SK-N-SH treated with all-trans-retinoic acid at 6 μM for 48 hours (cell line): ENCODE results near the gene ATP11C.

ENCODE experiments used
- BACH2 ChIP-seq: fragments of 250-450 bp; sonication (Bioruptor Pico); IDR thresholded peaks from 2 replicates; pipeline ENCODE4 v1.9.0; 2021; ENCODE audit warnings: mild to moderate bottlenecking, borderline replicate concordance
- ESRRG ChIP-seq: fragments of 250-450 bp; sonication (Bioruptor Pico); IDR thresholded peaks from 2 replicates; pipeline ENCODE4 v1.6.1; 2021; ENCODE audit warnings: mild to moderate bottlenecking
- PATZ1 ChIP-seq: fragments of 250-450 bp; sonication (Bioruptor Pico); IDR thresholded peaks from 2 replicates; pipeline ENCODE4 v1.8.0; 2020; ENCODE audit warnings: mild to moderate bottlenecking, moderate library complexity, borderline replicate concordance
- PPARA ChIP-seq: fragments of 250-450 bp; sonication (Bioruptor Pico); IDR thresholded peaks from 2 replicates; pipeline ENCODE4 v1.5.0; 2020; ENCODE audit warnings: mild to moderate bottlenecking, borderline replicate concordance
- RARB ChIP-seq: fragments of 250-450 bp; sonication (Bioruptor Pico); IDR thresholded peaks from 2 replicates; pipeline ENCODE4 v1.8.0; 2021; ENCODE audit warnings: mild to moderate bottlenecking, moderate library complexity
- SNAI2 ChIP-seq: fragments of 250-450 bp; sonication (Bioruptor Pico); IDR thresholded peaks from 2 replicates; pipeline ENCODE4 v1.5.0; 2020; ENCODE audit warnings: mild to moderate bottlenecking, moderate library complexity
- ZC3H10 ChIP-seq: fragments of 250-450 bp; sonication (Bioruptor Pico); IDR thresholded peaks from 2 replicates; pipeline ENCODE4 v1.5.1; 2021; ENCODE audit warnings: mild to moderate bottlenecking, moderate library complexity
- ZFP3 ChIP-seq: fragments of 250-450 bp; sonication (Bioruptor Pico); IDR thresholded peaks from 2 replicates; pipeline ENCODE4 v1.5.0; 2020; ENCODE audit warnings: mild to moderate bottlenecking, moderate library complexity
- ZFP30 ChIP-seq: fragments of 450-650 bp; formaldehyde crosslinking; IDR thresholded peaks from 2 replicates; pipeline ENCODE4 v1.5.0; 2022; ENCODE audit warnings: mild to moderate bottlenecking, moderate library complexity
- ZNF8 ChIP-seq: fragments of 450-650 bp; formaldehyde crosslinking; IDR thresholded peaks from 2 replicates; pipeline ENCODE4 v1.5.0; 2020; ENCODE audit warnings: mild to moderate bottlenecking, moderate library complexity
- TF ChIP-seq, protein P1 (sequence below): fragments of 250-450 bp; sonication (Bioruptor Pico); IDR thresholded peaks from 2 replicates; pipeline ENCODE4 v1.5.1; 2020; ENCODE audit warnings: low read depth, mild to moderate bottlenecking, moderate library complexity
- TF ChIP-seq, protein P2 (sequence below): fragments of 250-450 bp; sonication (Bioruptor Pico); IDR thresholded peaks from 2 replicates; pipeline ENCODE4 v1.5.1; 2021; ENCODE audit warnings: mild to moderate bottlenecking, moderate library complexity

DNA sequence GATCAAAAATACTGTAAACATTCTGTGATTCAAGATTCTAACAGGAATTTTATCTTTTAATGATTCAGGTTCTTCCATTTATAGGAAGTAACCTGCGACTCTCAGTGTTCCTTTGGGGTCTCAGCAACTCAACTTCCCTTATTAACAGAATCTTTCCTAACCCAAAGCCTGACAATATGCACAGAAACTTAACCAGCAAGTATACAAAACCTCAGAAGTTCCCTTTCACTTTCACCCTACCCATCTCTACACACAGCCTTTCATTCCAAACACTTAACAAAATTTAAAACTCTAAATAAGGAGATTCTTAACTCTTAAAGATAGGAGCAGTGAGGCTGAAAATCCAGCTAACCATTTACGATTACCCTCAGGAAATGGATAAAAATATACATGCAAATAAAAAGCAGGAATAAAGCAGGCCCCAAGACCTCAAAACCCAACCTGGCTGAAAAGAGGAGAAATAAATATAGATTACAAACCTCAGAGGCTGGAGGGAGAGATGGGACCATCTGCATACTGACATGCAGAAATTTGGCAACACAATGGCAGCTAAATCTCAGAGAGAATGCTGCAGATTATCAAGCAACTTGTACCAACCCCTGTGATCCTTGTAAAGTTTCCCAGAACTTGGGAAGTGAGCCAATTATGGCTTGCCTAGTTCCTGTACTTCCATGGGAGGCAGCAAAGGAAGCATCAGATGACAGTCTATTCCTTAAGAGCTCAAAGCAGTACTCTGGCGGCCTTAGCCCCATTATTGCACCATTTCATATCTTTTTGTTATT, 101.0 kb downstream of the ATP11C start:
- TF ChIP-seq PATZ1 (CRISPR knock-in tag) (no peak), BACH2 (CRISPR knock-in tag) (no peak), ZNF8 (no peak), ZC3H10 (CRISPR knock-in tag) (no peak), RARB (CRISPR knock-in tag) (no peak), ZFP3 (no peak), ZFP30 (CRISPR knock-in tag) (no peak), ESRRG (no peak), SNAI2 (no peak), PPARA (no peak)
- TF ChIP-seq, protein P1, sequence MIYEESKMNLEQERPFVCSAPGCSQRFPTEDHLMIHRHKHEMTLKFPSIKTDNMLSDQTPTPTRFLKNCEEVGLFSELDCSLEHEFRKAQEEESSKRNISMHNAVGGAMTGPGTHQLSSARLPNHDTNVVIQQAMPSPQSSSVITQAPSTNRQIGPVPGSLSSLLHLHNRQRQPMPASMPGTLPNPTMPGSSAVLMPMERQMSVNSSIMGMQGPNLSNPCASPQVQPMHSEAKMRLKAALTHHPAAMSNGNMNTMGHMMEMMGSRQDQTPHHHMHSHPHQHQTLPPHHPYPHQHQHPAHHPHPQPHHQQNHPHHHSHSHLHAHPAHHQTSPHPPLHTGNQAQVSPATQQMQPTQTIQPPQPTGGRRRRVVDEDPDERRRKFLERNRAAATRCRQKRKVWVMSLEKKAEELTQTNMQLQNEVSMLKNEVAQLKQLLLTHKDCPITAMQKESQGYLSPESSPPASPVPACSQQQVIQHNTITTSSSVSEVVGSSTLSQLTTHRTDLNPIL (CRISPR knock-in tag): no peak
- TF ChIP-seq, protein P2, sequence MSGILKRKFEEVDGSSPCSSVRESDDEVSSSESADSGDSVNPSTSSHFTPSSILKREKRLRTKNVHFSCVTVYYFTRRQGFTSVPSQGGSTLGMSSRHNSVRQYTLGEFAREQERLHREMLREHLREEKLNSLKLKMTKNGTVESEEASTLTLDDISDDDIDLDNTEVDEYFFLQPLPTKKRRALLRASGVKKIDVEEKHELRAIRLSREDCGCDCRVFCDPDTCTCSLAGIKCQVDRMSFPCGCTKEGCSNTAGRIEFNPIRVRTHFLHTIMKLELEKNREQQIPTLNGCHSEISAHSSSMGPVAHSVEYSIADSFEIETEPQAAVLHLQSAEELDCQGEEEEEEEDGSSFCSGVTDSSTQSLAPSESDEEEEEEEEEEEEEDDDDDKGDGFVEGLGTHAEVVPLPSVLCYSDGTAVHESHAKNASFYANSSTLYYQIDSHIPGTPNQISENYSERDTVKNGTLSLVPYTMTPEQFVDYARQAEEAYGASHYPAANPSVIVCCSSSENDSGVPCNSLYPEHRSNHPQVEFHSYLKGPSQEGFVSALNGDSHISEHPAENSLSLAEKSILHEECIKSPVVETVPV (CRISPR knock-in tag): no peak
